Esophagus squamous epithelium (tissue), 4 donors: ENCODE results near the gene AGBL5.

Experiments
- POLR2A ChIP-seq, 4 donors: fragments of 450-650 bp; IDR thresholded peaks; one replicate each; pipeline ENCODE4 v1.6.1; 2017; ENCODE audit warnings: antibody characterized with exemption in 4 of 4, mild to moderate bottlenecking in 4 of 4, moderate library complexity in 3 of 4
- TF ChIP-seq, protein P1 (sequence below), 6 experiments: fragments of 450-650 bp in 4 of 6; fragments of 200-600 bp in 2 of 6; sonication (generic) in 2 of 6; IDR thresholded peaks; one replicate each; pipeline ENCODE4 v1.5.1; 2016 to 2019; ENCODE audit warnings: antibody characterized with exemption in 6 of 6, mild to moderate bottlenecking in 4 of 6, moderate library complexity in 4 of 6

DNA sequence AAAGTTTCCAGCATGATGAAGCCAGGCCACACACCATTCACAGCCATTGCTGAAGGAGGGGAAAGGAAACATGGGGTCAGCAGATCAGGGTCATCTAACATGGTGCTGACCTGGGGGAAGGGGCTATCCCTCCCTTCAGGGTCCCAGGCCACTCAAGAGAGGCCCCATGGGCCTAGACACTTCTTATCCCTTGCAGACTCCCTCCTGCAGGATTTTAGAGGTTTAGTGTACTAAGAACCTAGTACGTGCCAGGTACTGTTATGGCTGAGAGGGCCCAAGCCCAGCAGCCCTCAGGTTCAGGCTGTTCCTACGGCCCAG lies 43.9 kb downstream of the AGBL5 start:
- TF ChIP-seq, protein P1, sequence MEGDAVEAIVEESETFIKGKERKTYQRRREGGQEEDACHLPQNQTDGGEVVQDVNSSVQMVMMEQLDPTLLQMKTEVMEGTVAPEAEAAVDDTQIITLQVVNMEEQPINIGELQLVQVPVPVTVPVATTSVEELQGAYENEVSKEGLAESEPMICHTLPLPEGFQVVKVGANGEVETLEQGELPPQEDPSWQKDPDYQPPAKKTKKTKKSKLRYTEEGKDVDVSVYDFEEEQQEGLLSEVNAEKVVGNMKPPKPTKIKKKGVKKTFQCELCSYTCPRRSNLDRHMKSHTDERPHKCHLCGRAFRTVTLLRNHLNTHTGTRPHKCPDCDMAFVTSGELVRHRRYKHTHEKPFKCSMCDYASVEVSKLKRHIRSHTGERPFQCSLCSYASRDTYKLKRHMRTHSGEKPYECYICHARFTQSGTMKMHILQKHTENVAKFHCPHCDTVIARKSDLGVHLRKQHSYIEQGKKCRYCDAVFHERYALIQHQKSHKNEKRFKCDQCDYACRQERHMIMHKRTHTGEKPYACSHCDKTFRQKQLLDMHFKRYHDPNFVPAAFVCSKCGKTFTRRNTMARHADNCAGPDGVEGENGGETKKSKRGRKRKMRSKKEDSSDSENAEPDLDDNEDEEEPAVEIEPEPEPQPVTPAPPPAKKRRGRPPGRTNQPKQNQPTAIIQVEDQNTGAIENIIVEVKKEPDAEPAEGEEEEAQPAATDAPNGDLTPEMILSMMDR (IDR thresholded peaks at IDR 0.05) = no peak
- TF ChIP-seq POLR2A (IDR thresholded peaks at IDR 0.05) = no peak
